H1 (cell line): ENCODE data around the gene BEST1. TPM values are rescaled to one million over a fixed set of nuclear protein-coding genes. Genes with fewer than 3 reads are reported as not detected.

Source experiments
- CTCF ChIA-PET: fragments of 300-600 bp; sonication (Branson Sonifier 250); formaldehyde crosslinking; loops from one replicate; lab custom pipeline; 2021; ENCODE audit not compliant: partially characterized antibody; lab: Charles Lee
- POLR2A ChIA-PET: fragments of 300-600 bp; sonication (Branson Sonifier 250); formaldehyde crosslinking; loops from one replicate; lab custom pipeline; 2021; ENCODE audit warnings: inconsistent platforms; ENCODE audit not compliant: partially characterized antibody; lab: Charles Lee
- DNase-seq, 2 experiments: peaks; one replicate each; pipeline versions ENCODE4 v3.0.0 to v3.0.0-alpha.2; 2010 to 2022; ENCODE audit warnings: low spot score in 2 of 2, low read depth in 1 of 2, mixed read lengths in 1 of 2
- FAIRE-seq: peaks from 2 replicates; lab custom pipeline; 2011; peaks lifted over from hg19 to GRCh38; lab: Jason Lieb, UNC
- H2AFZ ChIP-seq: 2 replicates; pipeline ENCODE4 v1.8.1; 2012; ENCODE audit warnings: low read length, inconsistent platforms
- H2AK5ac ChIP-seq: 2 replicates; pipeline ENCODE4 v1.6.1; 2013; ENCODE audit warnings: low read depth, low read length
- H2BK120ac ChIP-seq: replicated peaks from 2 replicates; pipeline ENCODE3; 2013; ENCODE audit warnings: low read depth, low read length, inconsistent platforms
- H2BK12ac ChIP-seq: 2 replicates; pipeline ENCODE4 v1.6.1; 2013; ENCODE audit warnings: low read depth, low read length
- H2BK15ac ChIP-seq: 2 replicates; pipeline ENCODE4 v1.6.1; 2013; ENCODE audit warnings: low read length
- H2BK20ac ChIP-seq: 2 replicates; pipeline ENCODE4 v1.6.1; 2013; ENCODE audit warnings: low read length
- H2BK5ac ChIP-seq: 2 replicates; pipeline ENCODE4 v1.6.1; 2013; ENCODE audit warnings: low read depth, low read length
- H3K14ac ChIP-seq: 2 replicates; pipeline ENCODE4 v1.6.1; 2013; ENCODE audit warnings: inconsistent platforms; ENCODE audit not compliant: insufficient read length
- H3K18ac ChIP-seq: 2 replicates; pipeline ENCODE4 v1.6.1; 2013; ENCODE audit warnings: low read length; ENCODE audit errors: extremely low read depth
- H3K23ac ChIP-seq: 2 replicates; pipeline ENCODE4 v1.6.1; 2013; ENCODE audit warnings: inconsistent platforms; ENCODE audit not compliant: insufficient read length
- H3K23me2 ChIP-seq: 2 replicates; pipeline ENCODE4 v1.6.1; 2013; ENCODE audit warnings: low read depth, low read length
- H3K27ac ChIP-seq: 2 replicates; pipeline ENCODE4 v1.6.1; 2011; ENCODE audit warnings: low read depth, low read length, inconsistent platforms
- H3K27me3 ChIP-seq, 4 experiments: replicated peaks in 1 of 4; 1 replicate in 1 of 4; 2 replicates in 3 of 4; pipeline versions ENCODE4 v1.6.1 to v1.8.1; 2011 to 2013; ENCODE audit warnings: low read length in 3 of 4, mild to moderate bottlenecking in 3 of 4, inconsistent platforms in 2 of 4, mixed read lengths in 2 of 4, moderate library complexity in 1 of 4; ENCODE audit not compliant: control insufficient read depth in 3 of 4, insufficient read depth in 3 of 4; ENCODE audit errors: extremely low read depth in 1 of 4
- H3K36me3 ChIP-seq, 4 experiments: 2 replicates each; pipeline versions ENCODE4 v1.6.1 to v1.8.1; 2011 to 2013; ENCODE audit warnings: mild to moderate bottlenecking in 4 of 4, low read length in 3 of 4, moderate library complexity in 2 of 4, control low read depth in 1 of 4, inconsistent platforms in 1 of 4; ENCODE audit not compliant: insufficient read depth in 4 of 4, control insufficient read depth in 2 of 4
- H3K4ac ChIP-seq: replicated peaks from 2 replicates; pipeline ENCODE3; 2013; ENCODE audit warnings: low read length, low read depth, mixed read lengths, inconsistent platforms; ENCODE audit not compliant: insufficient read length
- H3K4me1 ChIP-seq, 4 experiments: replicated peaks in 1 of 4; 1 replicate in 1 of 4; 2 replicates in 3 of 4; pipeline versions ENCODE4 v1.6.1 to v1.8.1; 2011 to 2013; ENCODE audit warnings: low read length in 3 of 4, inconsistent platforms in 2 of 4, mixed read lengths in 1 of 4; ENCODE audit not compliant: insufficient read depth in 4 of 4, control insufficient read depth in 3 of 4
- H3K4me2 ChIP-seq, 2 experiments: 2 replicates each; pipeline versions ENCODE4 v1.6.1 to v1.8.1; 2011 to 2013; ENCODE audit warnings: low read depth in 2 of 2, low read length in 2 of 2, control low read depth in 1 of 2, inconsistent platforms in 1 of 2, mild to moderate bottlenecking in 1 of 2; ENCODE audit not compliant: insufficient read depth in 1 of 2
- H3K4me3 ChIP-seq, 4 experiments: fragments of 200-600, 300-600 bp in 1 of 4; sonication (generic), shearing (Covaris generic), sonication (Bioruptor Twin) in 1 of 4; 2 replicates each; pipeline versions ENCODE4 v1.5.1 to v1.8.1; 2011 to 2016; ENCODE audit warnings: low read length in 4 of 4, low read depth in 3 of 4, control low read depth in 2 of 4, inconsistent platforms in 2 of 4, mild to moderate bottlenecking in 2 of 4, mixed read lengths in 1 of 4, moderate library complexity in 1 of 4; ENCODE audit not compliant: insufficient read depth in 2 of 4; ENCODE audit errors: extremely low read depth in 1 of 4
- H3K56ac ChIP-seq: replicated peaks from 2 replicates; pipeline ENCODE3; 2013; ENCODE audit warnings: low read depth, mild to moderate bottlenecking, mixed read lengths, low read length, inconsistent platforms; ENCODE audit not compliant: insufficient read length
- H3K79me1 ChIP-seq: 2 replicates; pipeline ENCODE4 v1.6.1; 2013; ENCODE audit warnings: low read depth, low read length, control low read depth
- H3K79me2 ChIP-seq, 2 experiments: 2 replicates each; pipeline versions ENCODE4 v1.6.1 to v1.8.1; 2012 to 2013; ENCODE audit warnings: low read length in 2 of 2, mild to moderate bottlenecking in 2 of 2, inconsistent platforms in 1 of 2; ENCODE audit not compliant: insufficient read depth in 2 of 2, control insufficient read depth in 1 of 2
- H3K9ac ChIP-seq, 4 experiments: replicated peaks in 1 of 4; 1 replicate in 1 of 4; 2 replicates in 3 of 4; pipeline versions ENCODE4 v1.6.1 to v1.8.1; 2011 to 2013; ENCODE audit warnings: low read depth in 3 of 4, low read length in 3 of 4, control low read depth in 2 of 4, mild to moderate bottlenecking in 2 of 4, moderate library complexity in 2 of 4, inconsistent platforms in 1 of 4; ENCODE audit errors: extremely low read depth in 1 of 4
- H3K9me3 ChIP-seq, 2 experiments: 2 replicates each; pipeline versions ENCODE4 v1.6.1 to v1.8.1; 2012 to 2013; ENCODE audit warnings: mild to moderate bottlenecking in 2 of 2, moderate library complexity in 2 of 2, control low read depth in 1 of 2, inconsistent platforms in 1 of 2, low read depth in 1 of 2, low read length in 1 of 2, mixed read lengths in 1 of 2; ENCODE audit not compliant: insufficient read depth in 2 of 2
- H4K20me1 ChIP-seq, 2 experiments: replicated peaks in 1 of 2; 2 replicates each; pipeline versions ENCODE3 to v1.8.1; 2011 to 2013; ENCODE audit warnings: inconsistent platforms in 2 of 2, low read length in 2 of 2, mild to moderate bottlenecking in 1 of 2; ENCODE audit not compliant: insufficient read depth in 2 of 2, control insufficient read depth in 1 of 2
- H4K5ac ChIP-seq: 2 replicates; pipeline ENCODE4 v1.6.1; 2013; ENCODE audit warnings: low read length, low read depth, mixed read lengths, inconsistent platforms; ENCODE audit not compliant: insufficient read length
- H4K8ac ChIP-seq: 2 replicates; pipeline ENCODE4 v1.8.0; 2013; ENCODE audit warnings: mild to moderate bottlenecking, moderate library complexity, low read length, inconsistent platforms; ENCODE audit not compliant: insufficient read depth; ENCODE audit errors: extremely low read depth
- H4K91ac ChIP-seq: replicated peaks from 2 replicates; pipeline ENCODE3; 2013; ENCODE audit warnings: low read length, mixed read lengths, inconsistent platforms; ENCODE audit not compliant: insufficient read length
- CBX5 ChIP-seq: fragments of 300-800, 300-1000 bp; sonication (generic); IDR thresholded peaks from 2 replicates; pipeline ENCODE4 v1.7.1; 2016; ENCODE audit warnings: antibody characterized with exemption, low read length, low read depth
- KDM1A ChIP-seq: fragments of 200-600, 300-600 bp; sonication (generic); IDR thresholded peaks from 2 replicates; pipeline ENCODE4 v1.7.1; 2016; ENCODE audit warnings: mild to moderate bottlenecking, low read length, borderline replicate concordance
- MAFK ChIP-seq: IDR thresholded peaks from 2 replicates; pipeline ENCODE4 v1.6.1; 2012; ENCODE audit warnings: low read depth, mild to moderate bottlenecking, improper control_type of control experiment, low read length
- SP4 ChIP-seq: IDR thresholded peaks from 2 replicates; pipeline ENCODE4 v1.6.1; 2012; ENCODE audit warnings: low read length, inconsistent platforms
- TBP ChIP-seq: IDR thresholded peaks from 2 replicates; pipeline ENCODE4 v1.6.1; 2011; ENCODE audit warnings: low read depth, low read length, improper control_type of control experiment
- YY1 ChIP-seq: IDR thresholded peaks from 2 replicates; pipeline ENCODE4 v1.6.1; 2011; ENCODE audit warnings: low read depth, mild to moderate bottlenecking, low read length
- WGBS, 2 experiments: shearing (Covaris generic) in 1 of 2; methylation state at CpG; one replicate each; pipeline versions ENCODE4 v1.1.6 to v1.1.7; 2013 to 2015; ENCODE audit warnings: low lambda C conversion rate in 2 of 2, mixed read lengths in 2 of 2, inconsistent platforms in 1 of 2, low coverage in 1 of 2, missing lambda C conversion rate in 1 of 2; ENCODE audit not compliant: insufficient replicate concordance in 2 of 2, insufficient coverage in 1 of 2, insufficient read length in 1 of 2; ENCODE audit errors: extremely low coverage in 1 of 2, missing lambda C conversion rate in 1 of 2; 5-methylcytosine and 5-hydroxymethylcytosine counted together
- polyA plus RNA-seq, 7 experiments: library from polyadenylated mRNA; depleted of rRNA in 3 of 7; stranded (reverse) in 5 of 7; unstranded in 2 of 7; fragments of >200 nt in 5 of 7; fragments of 200-250 nt in 2 of 7; gene quantifications; 1 replicate in 5 of 7; 2 replicates in 1 of 7; 4 replicates in 1 of 7; pipeline versions ENCODE4 v1.2.1 to v1.2.3, GENCODE V29; 2011 to 2013; ENCODE audit warnings: missing spikeins in 2 of 7, mixed read lengths in 2 of 7
- total RNA-seq: library from RNA; stranded (reverse); fragmentation: NEBNext Ultra II Directional; extraction: Animal tissue kit (Norgen Biotek cat#: 25700); gene quantifications from 2 replicates; pipeline ENCODE4 v1.2.1, GENCODE V29; 2021
- TF ChIP-seq, protein P1 (sequence below), 3 experiments: IDR thresholded peaks; 1 replicate in 2 of 3; 2 replicates in 1 of 3; pipeline versions ENCODE4 v1.5.1 to v1.6.1; 2011; ENCODE audit warnings: low read length in 3 of 3, mild to moderate bottlenecking in 3 of 3, inconsistent platforms in 2 of 3, low read depth in 1 of 3, moderate library complexity in 1 of 3; ENCODE audit not compliant: insufficient read depth in 1 of 3; ENCODE audit errors: control extremely low read depth in 1 of 3

The BEST1 gene
- total and polyA plus RNA-seq, 2 of the 8 experiments (the other 6 are each of a cell fraction or from before 2014, with no cell fraction given), result 0.22 to 0.62 TPM

DNA sequence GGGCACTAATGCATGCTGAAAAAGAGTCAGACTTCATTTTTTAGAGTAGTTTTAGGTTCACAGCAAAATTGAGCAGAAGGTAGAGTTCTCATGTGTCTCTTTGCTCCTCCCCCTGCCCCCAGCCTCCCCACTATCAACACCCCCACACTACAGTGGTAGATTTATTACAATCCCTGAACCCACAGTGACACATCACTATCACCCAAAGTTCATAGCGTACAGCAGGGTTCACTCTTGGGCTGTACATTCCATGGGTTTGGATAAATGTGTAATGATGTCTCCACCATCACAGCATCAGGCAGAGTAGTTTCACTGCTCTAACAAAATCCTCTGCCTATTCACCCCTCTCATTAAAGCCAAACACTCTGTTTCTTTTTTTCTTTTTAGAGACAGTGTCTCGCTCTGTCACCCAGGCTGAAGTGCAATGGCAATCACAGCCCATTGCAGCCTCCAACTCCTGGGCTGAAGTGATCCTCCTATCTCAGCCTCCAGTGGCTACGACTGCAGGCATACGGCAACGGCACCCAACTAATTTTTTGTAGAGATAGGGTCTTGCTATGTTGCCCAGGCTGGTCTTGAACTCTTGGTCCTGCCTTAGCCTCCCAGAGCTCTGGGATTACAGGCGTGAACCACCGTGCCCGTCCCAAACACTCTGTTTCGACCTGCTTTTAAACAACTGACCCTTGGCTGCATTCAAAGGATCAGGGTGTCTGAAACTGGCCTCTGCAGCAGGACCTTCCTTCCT is 4.1 kb downstream of the BEST1 start:
- Histone ChIP-seq H3K18ac (peak overlapping the region; percentile 66; the same call in 1 of the 2 replicates), H2AK5ac (no peak overlapping the region), H4K5ac (no peak overlapping the region), H2BK12ac (peak overlapping the region; percentile 31; the same call in 1 of the 2 replicates), H3K27me3 (peaks cover 0 to 8% (median 2%) of the 10 kb centered on the region in 4 experiments; a peak in 4 of 7 replicates), H3K4ac (no peak overlapping the region), H3K23ac (no peak overlapping the region), H3K79me2 (no peaks in the 10 kb centered on the region), H3K9ac (no peak overlapping the region), H4K91ac (no peak overlapping the region), H3K4me3 (peak overlapping the region in 2 of 4 experiments; percentile 23 to 54; a peak in 3 of 8 replicates), H2BK5ac (no peak overlapping the region), H3K27ac (no peak overlapping the region), H2BK15ac (no peak overlapping the region; the same call in 1 of the 2 replicates), H3K36me3 (no peaks in the 10 kb centered on the region), H3K79me1 (no peaks in the 10 kb centered on the region), H2AFZ (no peak overlapping the region), H4K20me1 (no peaks in the 10 kb centered on the region), H3K4me1 (peaks cover 0 to 4% (median 3%) of the 10 kb centered on the region in 4 experiments; a peak in 5 of 7 replicates), H3K56ac (no peak overlapping the region), H3K9me3 (no peaks in the 10 kb centered on the region), H3K4me2 (peak overlapping the region; percentile 66 to 78), H4K8ac (peak overlapping the region; percentile 7; the same call in 1 of the 2 replicates), H2BK120ac (no peak overlapping the region), H3K23me2 (peaks cover 2% of the 10 kb centered on the region; the same call in 1 of the 2 replicates), H3K14ac (no peak overlapping the region), H2BK20ac (0 out of 2 replicates have a peak overlapping the region, but pooled peaks have one; percentile 48)
- ChIA-PET POLR2A (interaction anchor here (1.4 to 22.2 kb wide), 2 partner anchors 18 to 56 kb away, joined by 4 to 458 read pairs; partner anchors contain the start of gene FTH1), CTCF (interaction anchor here (1.0 to 1.6 kb wide), 10 partner anchors 7 to 154 kb away, joined by 3 to 10 read pairs (median 4); no protein-coding TSS in a partner anchor)
- DNase-seq (no peak), FAIRE-seq (no peak)
- WGBS, 2 experiments, result 91% methylated on average over 9 of the region's 9 CpGs; no CpG with 5 or more reads in 1 of the 2 experiments
- TF ChIP-seq SP4, result no peak
- TF ChIP-seq TBP, result no peak
- no peak for TF ChIP-seq CBX5
- TF ChIP-seq KDM1A, result 0 out of 2 replicates have a peak, but pooled peaks have one; percentile 38
- TF ChIP-seq, protein P1, sequence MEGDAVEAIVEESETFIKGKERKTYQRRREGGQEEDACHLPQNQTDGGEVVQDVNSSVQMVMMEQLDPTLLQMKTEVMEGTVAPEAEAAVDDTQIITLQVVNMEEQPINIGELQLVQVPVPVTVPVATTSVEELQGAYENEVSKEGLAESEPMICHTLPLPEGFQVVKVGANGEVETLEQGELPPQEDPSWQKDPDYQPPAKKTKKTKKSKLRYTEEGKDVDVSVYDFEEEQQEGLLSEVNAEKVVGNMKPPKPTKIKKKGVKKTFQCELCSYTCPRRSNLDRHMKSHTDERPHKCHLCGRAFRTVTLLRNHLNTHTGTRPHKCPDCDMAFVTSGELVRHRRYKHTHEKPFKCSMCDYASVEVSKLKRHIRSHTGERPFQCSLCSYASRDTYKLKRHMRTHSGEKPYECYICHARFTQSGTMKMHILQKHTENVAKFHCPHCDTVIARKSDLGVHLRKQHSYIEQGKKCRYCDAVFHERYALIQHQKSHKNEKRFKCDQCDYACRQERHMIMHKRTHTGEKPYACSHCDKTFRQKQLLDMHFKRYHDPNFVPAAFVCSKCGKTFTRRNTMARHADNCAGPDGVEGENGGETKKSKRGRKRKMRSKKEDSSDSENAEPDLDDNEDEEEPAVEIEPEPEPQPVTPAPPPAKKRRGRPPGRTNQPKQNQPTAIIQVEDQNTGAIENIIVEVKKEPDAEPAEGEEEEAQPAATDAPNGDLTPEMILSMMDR (IDR thresholded peaks at IDR 0.05; ENCODE audit: control extremely low read depth in 1 of 3, insufficient read depth in 1 of 3, low read depth in 1 of 3, low read length in 3 of 3), result no peak
- TF ChIP-seq MAFK, result no peak
- TF ChIP-seq YY1, result no peak
